Adrenal gland (tissue), 12 donors: ENCODE measurements around the gene UBR1. TPM values are rescaled to one million over a fixed set of nuclear protein-coding genes. Genes with fewer than 3 reads are reported as not detected.

ENCODE experiments used
- DNase-seq, 7 donors: peaks; one replicate each; pipeline ENCODE4 v3.0.0-alpha.2; 2019 to 2020
- H3K27ac ChIP-seq, 5 donors: fragments of 200-600 bp; sonication (generic) in 4 of 5; 1 replicate in 3 of 5; 2 replicates in 2 of 5; pipeline versions ENCODE4 v1.5.1 to v1.8.0; 2016 to 2020; ENCODE audit warnings: mild to moderate bottlenecking in 1 of 5
- H3K27me3 ChIP-seq: fragments of 200-600 bp; 2 replicates; pipeline ENCODE4 v1.8.0; 2021
- H3K36me3 ChIP-seq, 2 donors: fragments of 200-600 bp; replicated peaks in 1 of 2; 1 replicate in 1 of 2; 2 replicates in 1 of 2; pipeline versions ENCODE4 v1.5.1 to v1.8.0; 2018 to 2022
- H3K4me1 ChIP-seq, 2 donors: fragments of 200-600 bp; replicated peaks in 1 of 2; 1 replicate in 1 of 2; 2 replicates in 1 of 2; pipeline versions ENCODE4 v1.5.1 to v1.8.0; 2018 to 2021
- H3K4me3 ChIP-seq, 4 donors: fragments of 200-600 bp; sonication (generic) in 3 of 4; one replicate each; pipeline ENCODE4 v1.5.1; 2016 to 2018
- H3K9me3 ChIP-seq, 3 donors: fragments of 200-600 bp; sonication (generic) in 1 of 3; replicated peaks in 1 of 3; 1 replicate in 2 of 3; 2 replicates in 1 of 3; pipeline versions ENCODE4 v1.5.1 to v1.8.0; 2016 to 2021
- POLR2A ChIP-seq, 2 donors: fragments of 450-650 bp; IDR thresholded peaks; one replicate each; pipeline ENCODE4 v1.6.1; 2017; ENCODE audit warnings: antibody characterized with exemption in 2 of 2, mild to moderate bottlenecking in 2 of 2, moderate library complexity in 1 of 2
- WGBS, 4 donors: extraction: QIAGEN DNeasy Blood & Tissue Kit in 2 of 4; methylation state at CpG; one replicate each; pipeline versions ENCODE4 v1.1.5 to v1.1.7; 2013 to 2017; 5-methylcytosine and 5-hydroxymethylcytosine counted together
- intact Hi-C, 2 donors: fragments of 100-400 bp; cut with DNase I; formaldehyde crosslinking; loops; one replicate each; pipeline versions ENCODE4 v1.14.1 to v1.15.0; 2022 to 2023
- polyA plus RNA-seq, 3 donors: library from polyadenylated mRNA; stranded (reverse); fragments of 200-250 nt in 2 of 3; fragments of 350-450 nt in 1 of 3; fragmentation: Illumina TruSeq in 1 of 3; extraction: RNeasy Lipid Tissue Mini Kit (QIAGEN cat#74804) in 1 of 3; gene quantifications; one replicate each; pipeline ENCODE4 v1.2.3, GENCODE V29; 2013 to 2014
- total RNA-seq, 9 donors: library from RNA; depleted of rRNA in 4 of 9; stranded (reverse); fragments of >200 nt in 4 of 9; fragments of 120-200 nt in 1 of 9; fragmentation: NEBNext Ultra II Directional in 1 of 9; extraction: Animal tissue kit (Norgen Biotek cat#: 25700) in 1 of 9; gene quantifications; one replicate each; pipeline versions ENCODE4 v1.1.0 to v1.2.4, GENCODE V29; 2013 to 2023
- TF ChIP-seq, protein P1 (sequence below), 6 experiments: fragments of 450-650 bp in 4 of 6; fragments of 200-600 bp in 2 of 6; sonication (generic) in 1 of 6; IDR thresholded peaks; 1 replicate in 5 of 6; 2 replicates in 1 of 6; pipeline versions ENCODE4 v1.5.1 to v1.8.0; 2016 to 2021; ENCODE audit warnings: antibody characterized with exemption in 6 of 6, mild to moderate bottlenecking in 2 of 6, moderate library complexity in 1 of 6
- donor health status: healthy with polysubstance abuse.
- donor health status: Bipolar disorder and iron deficiency.
- donor health status: DM: yes; HTN: yes; CAD: no.
- donor health status: DM: no; HTN: no; CAD: no.
- donor health status: DM: no; HTN: no; CAD: no.
- donor health status: DM: yes; HTN: yes; CAD: no.

Gene UBR1
- total and polyA plus RNA-seq, 12 donors, result 3.9 to 37.9 (median 21.6) TPM

DNA sequence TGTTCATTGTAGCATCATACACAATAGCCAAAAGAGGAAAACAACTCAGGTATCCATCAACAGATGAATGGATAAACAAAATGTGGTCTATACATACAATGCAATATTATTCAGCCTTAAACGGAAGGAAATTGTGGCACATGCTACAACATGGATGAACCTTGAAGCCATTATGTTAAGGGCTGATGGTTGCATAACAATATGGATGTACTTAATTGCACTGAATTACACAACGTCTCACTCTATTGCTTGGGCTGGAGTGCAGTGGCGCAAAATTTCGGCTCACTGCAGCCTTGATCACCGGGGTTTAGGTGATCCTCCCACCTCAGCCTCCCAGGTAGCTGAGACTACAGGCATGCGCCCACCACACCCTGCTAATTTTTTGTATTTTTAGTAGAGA is 20.5 kb upstream of the UBR1 start:
- WGBS, 4 donors, result 75 to 86% (median 80%) methylated on average over 6 of the region's 6 CpGs
- no peaks in the 10 kb centered on the region for H3K36me3 ChIP-seq
- DNase-seq, result no peak
- no peak for TF ChIP-seq POLR2A (IDR thresholded peaks at IDR 0.05)
- TF ChIP-seq, protein P1, sequence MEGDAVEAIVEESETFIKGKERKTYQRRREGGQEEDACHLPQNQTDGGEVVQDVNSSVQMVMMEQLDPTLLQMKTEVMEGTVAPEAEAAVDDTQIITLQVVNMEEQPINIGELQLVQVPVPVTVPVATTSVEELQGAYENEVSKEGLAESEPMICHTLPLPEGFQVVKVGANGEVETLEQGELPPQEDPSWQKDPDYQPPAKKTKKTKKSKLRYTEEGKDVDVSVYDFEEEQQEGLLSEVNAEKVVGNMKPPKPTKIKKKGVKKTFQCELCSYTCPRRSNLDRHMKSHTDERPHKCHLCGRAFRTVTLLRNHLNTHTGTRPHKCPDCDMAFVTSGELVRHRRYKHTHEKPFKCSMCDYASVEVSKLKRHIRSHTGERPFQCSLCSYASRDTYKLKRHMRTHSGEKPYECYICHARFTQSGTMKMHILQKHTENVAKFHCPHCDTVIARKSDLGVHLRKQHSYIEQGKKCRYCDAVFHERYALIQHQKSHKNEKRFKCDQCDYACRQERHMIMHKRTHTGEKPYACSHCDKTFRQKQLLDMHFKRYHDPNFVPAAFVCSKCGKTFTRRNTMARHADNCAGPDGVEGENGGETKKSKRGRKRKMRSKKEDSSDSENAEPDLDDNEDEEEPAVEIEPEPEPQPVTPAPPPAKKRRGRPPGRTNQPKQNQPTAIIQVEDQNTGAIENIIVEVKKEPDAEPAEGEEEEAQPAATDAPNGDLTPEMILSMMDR (IDR thresholded peaks at IDR 0.05), result no peak
- no peak overlapping the region for H3K27ac ChIP-seq
- intact Hi-C loops, result no loop called here
- no peaks in the 10 kb centered on the region for H3K27me3 ChIP-seq
- H3K9me3 ChIP-seq, result no peaks in the 10 kb centered on the region
- no peak overlapping the region for H3K4me3 ChIP-seq
- no peaks in the 10 kb centered on the region for H3K4me1 ChIP-seq

DNA sequence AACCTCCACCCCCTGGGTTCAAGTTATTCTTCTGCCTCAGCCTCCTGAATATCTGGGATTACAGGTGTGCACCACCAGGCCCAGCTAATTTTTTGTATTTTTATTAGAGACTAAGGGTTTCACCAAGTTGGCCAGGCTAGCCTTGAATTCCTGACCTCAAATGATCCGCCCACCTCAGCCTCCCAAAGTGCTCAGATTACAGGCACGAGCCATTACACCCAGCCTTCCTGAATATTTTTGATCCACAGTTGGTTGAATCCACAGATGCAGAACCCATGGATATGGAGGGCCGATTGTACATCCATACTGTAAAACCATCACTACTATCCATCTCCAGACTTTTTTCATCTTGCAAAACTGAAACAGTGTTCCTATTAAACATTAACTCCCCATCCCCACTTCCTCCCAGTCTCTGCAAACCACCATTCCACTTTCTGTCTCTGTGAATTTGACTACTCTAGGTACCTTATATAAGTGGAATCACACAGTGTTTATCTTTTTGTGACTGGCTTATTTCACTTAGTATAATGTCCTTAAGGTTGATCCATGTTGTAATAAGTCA is 19.3 kb upstream of the UBR1 start:
- WGBS, 4 donors, result 58 to 73% (median 67%) methylated on average over 3 of the region's 3 CpGs
- no peaks in the 10 kb centered on the region for H3K9me3 ChIP-seq
- no peaks in the 10 kb centered on the region for H3K36me3 ChIP-seq
- no peaks in the 10 kb centered on the region for H3K4me1 ChIP-seq
- H3K4me3 ChIP-seq, result no peak overlapping the region
- no peaks in the 10 kb centered on the region for H3K27me3 ChIP-seq
- no peak overlapping the region for H3K27ac ChIP-seq
- intact Hi-C loops, result no loop called here
- TF ChIP-seq POLR2A (IDR thresholded peaks at IDR 0.05), result no peak
- TF ChIP-seq, protein P1 (IDR thresholded peaks at IDR 0.05), result no peak
- DNase-seq, result no peak

DNA sequence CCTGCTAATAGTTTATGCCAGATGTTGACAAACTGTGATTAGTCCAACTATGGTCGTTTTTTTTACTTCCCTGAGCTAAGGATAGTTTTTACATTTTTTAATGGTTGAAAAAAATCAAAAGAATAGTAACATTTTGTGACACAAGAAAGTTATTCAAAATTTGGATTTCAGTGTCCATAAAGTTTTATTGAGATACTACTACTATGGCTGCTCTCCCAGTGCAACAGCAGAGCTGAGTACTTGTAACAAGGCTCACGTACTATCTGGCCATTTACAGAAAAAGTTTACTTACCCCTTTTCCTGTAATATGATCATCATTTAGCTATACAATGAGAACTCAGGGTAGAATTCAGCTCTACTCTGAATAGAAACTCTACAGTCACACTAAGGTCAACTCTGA is 16.0 kb upstream of the UBR1 start:
- H3K4me3 ChIP-seq, result no peak overlapping the region
- no peak for DNase-seq
- H3K9me3 ChIP-seq, result no peaks in the 10 kb centered on the region
- no peak for TF ChIP-seq POLR2A (IDR thresholded peaks at IDR 0.05)
- TF ChIP-seq, protein P1 (IDR thresholded peaks at IDR 0.05), result no peak
- 64 to 73% (median 72%) methylated on average over 2 of the region's 2 CpGs for WGBS, 4 donors
- H3K27me3 ChIP-seq, result no peaks in the 10 kb centered on the region
- intact Hi-C loops, result no loop called here
- no peaks in the 10 kb centered on the region for H3K4me1 ChIP-seq
- no peaks in the 10 kb centered on the region for H3K36me3 ChIP-seq
- no peak overlapping the region for H3K27ac ChIP-seq

DNA sequence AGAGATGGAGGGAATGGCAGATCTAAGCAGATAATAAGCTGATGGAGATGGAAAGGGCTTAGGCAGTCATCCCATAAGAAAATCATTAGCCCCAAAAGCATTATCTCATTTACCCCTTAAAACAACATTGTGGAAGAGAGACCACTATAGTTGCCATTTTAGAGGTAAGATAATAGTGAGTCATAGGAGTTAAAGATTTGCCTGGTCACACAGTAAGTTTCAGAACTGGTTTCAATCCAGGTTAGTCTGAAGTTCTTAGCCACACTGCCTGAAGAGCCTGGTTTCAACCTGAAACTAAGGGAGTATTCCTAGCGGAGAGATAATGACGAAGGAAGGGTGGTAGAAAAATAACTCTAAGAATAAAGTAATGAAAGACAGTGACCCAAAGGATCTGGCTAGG is 13.0 kb upstream of the UBR1 start:
- intact Hi-C loops, result no loop called here
- H3K4me3 ChIP-seq, result no peak overlapping the region
- H3K4me1 ChIP-seq, result no peaks in the 10 kb centered on the region
- 81 to 85% (median 85%) methylated on average over 2 of the region's 2 CpGs for WGBS, 4 donors
- H3K27ac ChIP-seq, result no peak overlapping the region
- H3K27me3 ChIP-seq, result no peaks in the 10 kb centered on the region
- no peak for TF ChIP-seq POLR2A (IDR thresholded peaks at IDR 0.05)
- TF ChIP-seq, protein P1 (IDR thresholded peaks at IDR 0.05), result no peak
- H3K9me3 ChIP-seq, result no peaks in the 10 kb centered on the region
- H3K36me3 ChIP-seq, result no peaks in the 10 kb centered on the region
- no peak for DNase-seq
